GM12874 (cell line): ENCODE data around the gene TRABD.

Experiments
- CTCF ChIP-seq: IDR thresholded peaks from 2 replicates; pipeline ENCODE4 v1.5.1; 2011; ENCODE audit warnings: low read depth, mild to moderate bottlenecking, control low read depth, low read length, moderate library complexity; ENCODE audit not compliant: insufficient read depth

Gene TRABD

DNA sequence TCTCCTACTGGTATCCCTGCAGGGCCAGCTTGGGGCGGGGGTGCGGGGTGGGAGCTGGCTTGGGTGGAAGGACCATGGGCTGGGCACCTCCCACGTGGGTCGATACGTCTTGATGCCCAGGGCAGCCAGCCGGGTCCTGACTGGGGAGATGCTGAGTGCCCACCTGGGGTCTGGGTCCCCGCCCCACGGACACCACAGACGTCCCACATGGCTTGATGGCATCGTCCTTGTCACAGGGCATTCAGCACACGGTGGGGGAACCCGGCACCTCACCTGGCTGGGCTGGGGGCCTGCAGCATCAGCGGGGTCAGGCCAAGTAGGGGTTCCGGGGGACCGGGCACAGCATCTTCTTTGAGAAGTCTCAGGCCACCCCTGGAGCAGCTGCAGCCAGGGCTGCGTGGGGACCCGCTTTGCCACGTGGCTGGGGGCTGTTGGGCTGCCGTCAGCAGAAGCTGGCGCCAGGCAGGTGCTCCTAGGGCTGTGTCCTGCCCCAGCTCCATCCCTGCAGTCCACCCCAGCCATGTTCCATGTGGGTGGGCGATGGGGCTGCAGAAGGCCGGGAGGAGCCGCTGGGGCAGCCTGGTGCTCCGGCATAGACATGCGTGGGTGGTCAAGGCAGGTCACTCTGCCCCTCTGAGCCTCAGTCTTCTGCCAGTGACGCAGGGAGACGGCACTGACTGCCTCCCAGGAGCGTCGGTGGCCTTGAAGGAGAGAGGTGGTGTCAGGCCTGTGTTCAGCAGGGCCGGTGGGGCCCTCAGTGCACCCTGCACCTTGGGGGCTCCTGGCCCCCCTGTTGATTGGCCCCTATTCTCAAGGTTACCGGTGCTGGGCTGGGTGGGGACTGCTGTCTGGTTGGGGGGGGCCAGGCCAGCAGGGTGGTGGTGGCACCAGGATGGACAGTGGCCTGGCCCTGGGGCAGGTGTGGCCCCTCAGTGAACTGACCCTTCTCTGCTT, 23.5 kb downstream of the TRABD start:
- TF ChIP-seq CTCF = no peak

GRCh38 chr22:50209893-50210292, 24.2 kb downstream of the TRABD start:
- TF ChIP-seq CTCF = peak; percentile 85

GRCh38 chr22:50210378-50211139, 24.8 kb downstream of the TRABD start:
- TF ChIP-seq CTCF = no peak

- TF ChIP-seq CTCF = no peak
Measured at GRCh38 chr22:50211147-50211546, 25.4 kb downstream of the TRABD start.

DNA sequence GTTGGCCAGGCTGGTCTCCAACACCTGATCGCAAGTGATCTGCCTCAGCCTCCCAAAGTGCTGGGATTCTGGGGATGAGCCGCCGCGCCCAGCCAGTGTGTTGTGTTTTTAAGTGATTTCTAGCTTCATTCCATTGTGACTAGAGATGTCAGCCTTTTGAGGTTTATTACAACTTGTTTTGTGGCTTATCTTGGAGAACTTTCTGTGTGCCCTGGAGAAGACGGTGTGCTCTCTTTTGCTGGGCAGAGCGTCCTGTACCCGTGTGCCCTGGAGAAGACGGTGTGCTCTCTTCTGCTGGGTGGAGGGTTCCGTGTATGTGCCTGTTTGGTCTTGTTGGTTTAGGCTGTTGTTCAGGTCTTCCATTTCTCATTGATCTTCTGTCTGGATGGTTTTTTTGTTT, 27.6 kb downstream of the TRABD start:
- no peak for TF ChIP-seq CTCF

- no peak for TF ChIP-seq CTCF
Measured at GRCh38 chr22:50215297-50216054, 29.8 kb downstream of the TRABD start.

GRCh38 chr22:50216055-50216683, 30.5 kb downstream of the TRABD start:
- TF ChIP-seq CTCF = no peak
